ENCODE data around the gene ZER1.

The ZER1 gene

GRCh38 chr9:128723352-128723865, 48.3 kb downstream of the ZER1 start:
- no peak for ATAC-seq (replicated peaks)
- Mint-ChIP-seq H3K27me3 (no peaks in the 10 kb centered on the region), H3K9me3 (no peaks in the 10 kb centered on the region), H3K36me3 (ENCODE audit: insufficient read depth) (peaks cover 16% of the 10 kb centered on the region), H3K4me3 (peak overlapping the region; percentile 93 to 94), H3K27ac (peak overlapping the region; percentile 91 to 92), H3K4me1 (ENCODE audit: low read depth in 2 of 2) (peaks cover 21 to 29% of the 10 kb centered on the region in 2 donors)
- DNase-seq, result no peak

DNA sequence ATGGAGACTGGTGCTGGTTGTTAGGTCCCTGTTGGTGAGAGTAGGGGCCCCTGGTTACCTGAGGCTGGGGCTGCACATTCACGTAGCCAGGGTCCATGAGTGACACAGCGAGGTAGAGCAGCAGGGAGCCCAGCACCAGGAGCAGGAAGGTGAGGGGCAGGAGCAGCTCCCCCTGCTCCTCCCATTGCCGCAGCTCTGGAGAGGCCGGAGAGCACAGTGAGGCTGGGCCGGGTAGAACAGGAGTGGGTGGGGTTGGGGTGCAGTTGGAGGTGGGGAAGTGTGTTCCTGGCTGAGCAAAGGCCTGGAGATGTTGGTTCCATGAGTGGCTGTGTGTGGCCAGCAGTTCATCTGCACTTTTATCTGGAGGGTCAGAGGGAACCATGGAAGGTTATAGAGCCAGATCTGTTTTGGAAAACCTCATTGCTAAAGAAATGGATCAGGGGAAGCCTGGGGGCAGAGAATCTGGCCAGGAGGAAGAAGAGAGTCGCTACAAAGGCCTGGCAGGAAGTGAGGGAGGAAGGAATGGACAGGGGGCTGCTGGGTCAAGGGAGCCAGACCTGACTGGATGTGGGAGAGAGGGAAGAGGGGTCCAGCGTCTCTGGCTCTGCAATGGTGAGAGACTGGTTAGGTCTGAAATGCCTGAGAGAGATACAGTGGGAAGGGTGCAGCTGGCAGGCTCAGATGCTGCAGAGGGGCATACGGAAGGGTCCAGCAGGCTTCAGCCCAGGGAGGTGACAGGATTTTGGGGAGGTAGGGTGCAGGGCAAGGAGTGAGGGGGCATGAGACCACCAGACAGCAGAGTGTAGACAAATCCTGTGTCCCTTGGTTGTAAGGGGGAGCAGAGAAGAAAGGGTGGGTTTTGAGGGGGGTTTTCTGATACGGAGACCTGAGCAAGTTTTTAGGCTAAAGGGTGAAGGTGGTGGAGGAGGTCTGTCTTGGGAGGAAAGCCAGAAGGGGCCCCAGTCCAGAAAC, 49.1 kb downstream of the ZER1 start:
- peaks cover 21 to 29% of the 10 kb centered on the region in 2 donors for H3K4me1 Mint-ChIP-seq (ENCODE audit: low read depth in 2 of 2)
- H3K27me3 Mint-ChIP-seq, result no peaks in the 10 kb centered on the region
- H3K9me3 Mint-ChIP-seq, result no peaks in the 10 kb centered on the region
- H3K4me3 Mint-ChIP-seq, result peak overlapping the region; percentile 93 to 94
- DNase-seq, result no peak
- no peak for ATAC-seq (replicated peaks)
- H3K27ac Mint-ChIP-seq, result peak overlapping the region; percentile 91 to 92
- peaks cover 16% of the 10 kb centered on the region for H3K36me3 Mint-ChIP-seq (ENCODE audit: insufficient read depth)

- Mint-ChIP-seq H3K4me1 (ENCODE audit: low read depth in 2 of 2) (peaks cover 21 to 28% of the 10 kb centered on the region in 2 donors), H3K9me3 (no peaks in the 10 kb centered on the region), H3K4me3 (peak overlapping the region in 1 of 2 donors; percentile 93), H3K36me3 (ENCODE audit: insufficient read depth) (peaks cover 16% of the 10 kb centered on the region), H3K27me3 (no peaks in the 10 kb centered on the region), H3K27ac (peak overlapping the region in 1 of 2 donors; percentile 91)
- DNase-seq (no peak), ATAC-seq (replicated peaks) (no peak)
Observed at GRCh38 chr9:128721487-128722010, 50.2 kb downstream of the ZER1 start.

DNA sequence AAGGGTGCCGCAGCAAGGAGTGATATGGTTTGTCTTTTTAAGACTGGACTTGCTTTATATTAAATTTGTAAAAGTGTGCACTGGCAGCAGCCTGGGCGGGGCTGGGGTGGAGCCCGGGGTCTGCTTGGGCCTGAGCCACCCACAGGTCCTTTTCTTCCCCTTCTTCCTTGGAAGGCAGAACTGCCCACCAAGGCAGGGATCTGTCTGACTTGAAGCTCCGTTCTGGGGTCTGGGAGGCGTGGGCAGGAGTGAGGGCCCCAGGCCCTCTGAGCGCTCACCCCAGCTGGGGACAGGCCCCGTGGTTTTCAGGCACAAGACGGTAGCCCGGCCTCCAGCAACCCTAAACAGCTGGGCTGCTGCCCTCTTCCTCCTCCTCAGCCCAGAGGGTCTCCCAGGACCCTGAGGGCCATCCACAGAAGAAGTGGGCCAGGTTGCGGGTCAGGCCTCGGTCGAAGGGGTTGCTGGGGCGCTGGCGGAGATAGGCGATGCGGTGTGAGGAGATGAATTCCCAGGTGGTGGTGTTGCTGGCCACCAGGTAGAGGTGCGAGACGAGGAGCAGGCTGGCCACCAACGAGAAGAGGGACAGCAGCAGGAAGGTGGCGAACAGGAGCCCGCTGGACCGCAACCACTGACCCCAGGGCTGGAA, 50.8 kb downstream of the ZER1 start:
- Mint-ChIP-seq H3K4me1 (ENCODE audit: low read depth in 2 of 2) (peaks cover 21 to 28% of the 10 kb centered on the region in 2 donors), H3K27me3 (no peaks in the 10 kb centered on the region), H3K4me3 (no peak overlapping the region), H3K36me3 (ENCODE audit: insufficient read depth) (peaks cover 16% of the 10 kb centered on the region), H3K27ac (no peak overlapping the region), H3K9me3 (no peaks in the 10 kb centered on the region)
- DNase-seq (no peak), ATAC-seq (replicated peaks) (no peak)

DNA sequence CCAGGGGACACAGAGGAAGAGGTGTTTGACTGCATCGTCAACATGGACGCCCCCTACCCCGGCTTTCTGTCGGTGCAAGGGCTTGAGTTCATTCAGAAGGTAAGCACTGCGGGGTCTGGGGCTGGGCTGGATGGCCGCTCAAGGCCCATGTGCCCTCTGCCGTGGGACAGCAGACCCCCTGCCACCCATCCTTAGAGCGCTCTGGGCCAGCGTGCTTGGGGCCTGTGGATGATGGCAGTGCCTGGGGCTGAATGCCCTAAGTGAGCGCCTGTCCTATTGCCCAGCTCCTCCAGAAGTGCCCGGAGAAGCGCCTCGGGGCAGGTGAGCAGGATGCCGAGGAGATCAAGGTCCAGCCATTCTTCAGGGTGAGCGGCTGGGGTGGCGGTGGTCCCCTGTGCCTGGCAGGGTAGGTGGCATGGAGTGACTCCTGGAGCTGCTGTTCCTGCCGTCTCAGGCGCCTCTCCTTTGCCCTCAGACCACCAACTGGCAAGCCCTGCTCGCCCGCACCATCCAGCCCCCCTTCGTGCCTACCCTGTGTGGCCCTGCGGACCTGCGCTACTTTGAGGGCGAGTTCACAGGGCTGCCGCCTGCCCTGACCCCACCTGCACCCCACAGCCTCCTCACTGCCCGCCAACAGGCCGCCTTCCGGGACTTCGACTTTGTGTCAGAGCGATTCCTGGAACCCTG, 51.7 kb downstream of the ZER1 start:
- Mint-ChIP-seq H3K4me1 (ENCODE audit: low read depth in 2 of 2) (peaks cover 18 to 26% of the 10 kb centered on the region in 2 donors), H3K27ac (no peak overlapping the region), H3K36me3 (ENCODE audit: insufficient read depth) (peaks cover 16% of the 10 kb centered on the region), H3K4me3 (no peak overlapping the region), H3K9me3 (no peaks in the 10 kb centered on the region), H3K27me3 (no peaks in the 10 kb centered on the region)
- no peak for ATAC-seq (replicated peaks)
- no peak for DNase-seq

- Mint-ChIP-seq H3K4me1 (ENCODE audit: low read depth in 2 of 2) (peaks cover 10 to 14% of the 10 kb centered on the region in 2 donors), H3K9me3 (no peaks in the 10 kb centered on the region)
- no peak for ATAC-seq (replicated peaks)
Observed at GRCh38 chr9:128718475-128718874, 53.3 kb downstream of the ZER1 start.

DNA sequence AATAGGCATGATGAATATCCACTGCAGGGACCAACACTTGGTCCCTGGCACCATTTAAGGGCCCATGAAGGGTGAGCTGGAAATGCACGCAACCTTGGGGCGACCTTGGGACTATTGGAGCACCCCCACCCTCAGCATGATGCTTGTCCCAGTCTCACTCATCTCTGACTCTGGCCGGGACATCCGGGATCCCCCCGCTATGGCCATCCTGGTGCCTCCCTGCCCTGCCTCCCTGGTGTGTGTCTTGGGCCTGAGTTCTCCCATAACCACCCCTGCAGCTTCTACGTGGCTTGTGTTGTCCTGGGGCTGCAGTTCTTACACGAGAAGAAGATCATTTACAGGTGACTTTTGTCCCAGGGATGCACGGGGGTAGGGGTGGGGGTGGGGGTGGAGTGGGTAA, 53.7 kb downstream of the ZER1 start:
- peaks cover 5% of the 10 kb centered on the region for H3K36me3 Mint-ChIP-seq (ENCODE audit: insufficient read depth)
- no peaks in the 10 kb centered on the region for H3K27me3 Mint-ChIP-seq
- no peak overlapping the region for H3K27ac Mint-ChIP-seq
- peaks cover 6 to 11% of the 10 kb centered on the region in 2 donors for H3K4me1 Mint-ChIP-seq (ENCODE audit: low read depth in 2 of 2)
- no peak overlapping the region for H3K4me3 Mint-ChIP-seq
- ATAC-seq (replicated peaks), result no peak
- H3K9me3 Mint-ChIP-seq, result no peaks in the 10 kb centered on the region
- no peak for DNase-seq

More at GRCh38 chr9:128718475-128718874, 53.3 kb downstream of the ZER1 start:
- H3K36me3 Mint-ChIP-seq (ENCODE audit: insufficient read depth), result peaks cover 5% of the 10 kb centered on the region
- H3K27me3 Mint-ChIP-seq, result no peaks in the 10 kb centered on the region
- no peak for DNase-seq
- H3K27ac Mint-ChIP-seq, result no peak overlapping the region
- H3K4me3 Mint-ChIP-seq, result no peak overlapping the region

DNA sequence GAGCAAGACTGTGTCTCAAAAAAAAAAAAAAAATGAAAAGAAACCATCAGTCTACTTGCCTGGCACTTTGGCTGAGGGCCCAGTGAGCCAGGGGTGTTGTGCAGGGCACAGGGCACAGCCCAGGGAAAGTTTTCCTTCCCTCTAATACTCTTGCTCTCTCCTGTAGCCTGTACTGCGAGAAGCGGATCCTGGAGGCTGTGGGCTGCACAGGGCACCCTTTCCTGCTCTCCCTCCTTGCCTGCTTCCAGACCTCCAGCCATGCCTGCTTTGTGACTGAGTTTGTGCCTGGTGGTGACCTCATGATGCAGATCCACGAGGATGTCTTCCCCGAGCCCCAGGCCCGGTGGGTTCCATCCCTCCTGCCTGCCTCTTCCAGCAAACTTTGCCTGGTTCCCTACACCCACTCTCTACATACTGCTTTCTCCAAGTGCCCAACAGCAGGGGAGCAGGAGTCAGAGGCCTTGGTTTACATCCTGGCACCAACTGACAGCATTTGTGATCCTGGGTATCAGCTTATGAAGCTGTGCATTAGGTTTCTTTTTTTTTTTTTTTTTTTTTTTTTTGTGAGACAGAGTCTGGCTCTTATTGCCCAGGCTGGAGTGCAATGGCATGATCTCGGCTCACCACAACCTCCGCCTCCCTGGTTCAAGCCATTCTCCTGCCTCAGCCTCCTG, 55.0 kb downstream of the ZER1 start:
- Mint-ChIP-seq H3K27me3 (no peaks in the 10 kb centered on the region), H3K4me3 (no peak overlapping the region), H3K27ac (peak overlapping the region in 1 of 2 donors; percentile 72), H3K36me3 (ENCODE audit: insufficient read depth) (peaks cover 2% of the 10 kb centered on the region), H3K4me1 (ENCODE audit: low read depth in 2 of 2) (no peaks in the 10 kb centered on the region), H3K9me3 (no peaks in the 10 kb centered on the region)
- ATAC-seq (replicated peaks) (no peak), DNase-seq (no peak)

GRCh38 chr9:128715436-128715750, 56.3 kb downstream of the ZER1 start:
- ATAC-seq (replicated peaks) (no peak), DNase-seq (no peak)
- peaks cover 2% of the 10 kb centered on the region for H3K36me3 Mint-ChIP-seq (ENCODE audit: insufficient read depth)
- H3K4me1 Mint-ChIP-seq (ENCODE audit: low read depth in 2 of 2), result no peaks in the 10 kb centered on the region
- no peaks in the 10 kb centered on the region for H3K27me3 Mint-ChIP-seq
- H3K27ac Mint-ChIP-seq, result no peak overlapping the region
- no peaks in the 10 kb centered on the region for H3K9me3 Mint-ChIP-seq
- H3K4me3 Mint-ChIP-seq, result no peak overlapping the region

GRCh38 chr9:128714586-128715435, 56.9 kb downstream of the ZER1 start:
- ATAC-seq (replicated peaks) (no peak), DNase-seq (no peak)
- Mint-ChIP-seq H3K4me3 (peak overlapping the region in 1 of 2 donors; percentile 22), H3K9me3 (no peaks in the 10 kb centered on the region), H3K27ac (peak overlapping the region in 1 of 2 donors; percentile 44), H3K4me1 (ENCODE audit: low read depth in 2 of 2) (no peaks in the 10 kb centered on the region), H3K27me3 (no peaks in the 10 kb centered on the region), H3K36me3 (ENCODE audit: insufficient read depth) (peaks cover 2% of the 10 kb centered on the region)

GRCh38 chr9:128713941-128714573, 57.7 kb downstream of the ZER1 start:
- ATAC-seq (replicated peaks), result no peak
- peak overlapping the region in 1 of 2 donors; percentile 44 for H3K27ac Mint-ChIP-seq
- H3K36me3 Mint-ChIP-seq (ENCODE audit: insufficient read depth), result no peaks in the 10 kb centered on the region
- H3K27me3 Mint-ChIP-seq, result no peaks in the 10 kb centered on the region
- no peak for DNase-seq
- no peak overlapping the region for H3K4me3 Mint-ChIP-seq
- H3K9me3 Mint-ChIP-seq, result no peaks in the 10 kb centered on the region
- no peaks in the 10 kb centered on the region for H3K4me1 Mint-ChIP-seq (ENCODE audit: low read depth in 2 of 2)

GRCh38 chr9:128713411-128713780, 58.3 kb downstream of the ZER1 start:
- Mint-ChIP-seq H3K36me3 (ENCODE audit: insufficient read depth) (no peaks in the 10 kb centered on the region), H3K4me3 (no peak overlapping the region), H3K27ac (no peak overlapping the region), H3K27me3 (no peaks in the 10 kb centered on the region), H3K4me1 (ENCODE audit: low read depth in 2 of 2) (no peaks in the 10 kb centered on the region), H3K9me3 (no peaks in the 10 kb centered on the region)
- DNase-seq, result no peak
- no peak for ATAC-seq (replicated peaks)
